IMR-90 (cell line): ENCODE data around the gene MFNG. TPM values are rescaled to one million over a fixed set of nuclear protein-coding genes. Genes with fewer than 3 reads are reported as not detected.

Experiments
- ATAC-seq: fragments of 200-7000 bp; cut with Tn5 transposase; 2 replicates; pipeline ENCODE4 v1.9.1; 2020; ENCODE audit warnings: low read depth, mild to moderate bottlenecking, moderate library complexity
- BruUV-seq: library from RNA; stranded (reverse); fragments of 400-500 nt; replicated peaks from 2 replicates; lab custom pipeline; 2021; lab: Mats Ljungman, UMichigan
- CTCF ChIA-PET: fragments of 300-600 bp; formaldehyde crosslinking; extraction: SDS; loops from one replicate; lab custom pipeline; 2021; ENCODE audit warnings: antibody characterized with exemption; lab: Yijun Ruan, JAX
- POLR2A ChIA-PET: fragments of 300-600 bp; sonication (Branson Sonifier 250); formaldehyde crosslinking; loops from one replicate; lab custom pipeline; 2022; ENCODE audit warnings: antibody characterized with exemption; ENCODE audit not compliant: unreplicated experiment; lab: Charles Lee
- DNase-seq: peaks from one replicate; pipeline ENCODE4 v3.0.0; 2013
- H2AFZ ChIP-seq: replicated peaks from 2 replicates; pipeline ENCODE3; 2013; ENCODE audit warnings: low read length, mild to moderate bottlenecking; ENCODE audit not compliant: poor library complexity
- H2AK5ac ChIP-seq: 2 replicates; pipeline ENCODE4 v1.6.1; 2013; ENCODE audit warnings: low read depth, low read length, inconsistent platforms
- H2AK9ac ChIP-seq: replicated peaks from 2 replicates; pipeline ENCODE3; 2013; ENCODE audit warnings: mild to moderate bottlenecking, low read depth, low read length, moderate library complexity; ENCODE audit not compliant: poor library complexity
- H2BK120ac ChIP-seq: 2 replicates; pipeline ENCODE4 v1.6.1; 2013; ENCODE audit warnings: low read depth, low read length, inconsistent platforms
- H2BK15ac ChIP-seq: 3 replicates; pipeline ENCODE4 v1.6.1; 2013; ENCODE audit warnings: low read depth, low read length, inconsistent platforms
- H2BK20ac ChIP-seq: 2 replicates; pipeline ENCODE4 v1.6.1; 2013; ENCODE audit warnings: low read depth, mild to moderate bottlenecking, inconsistent platforms, low read length, moderate library complexity
- H2BK5ac ChIP-seq: 2 replicates; pipeline ENCODE4 v1.6.1; 2013; ENCODE audit warnings: mild to moderate bottlenecking, low read depth, low read length, inconsistent platforms; ENCODE audit not compliant: poor library complexity, severe bottlenecking
- H3K14ac ChIP-seq: replicated peaks from 2 replicates; pipeline ENCODE4 v1.6.1; 2013; ENCODE audit warnings: low read depth, low read length, inconsistent platforms
- H3K18ac ChIP-seq: 2 replicates; pipeline ENCODE4 v1.6.1; 2013; ENCODE audit warnings: low read depth, low read length, control low read depth
- H3K23ac ChIP-seq: 2 replicates; pipeline ENCODE4 v1.6.1; 2013; ENCODE audit warnings: low read depth, low read length, inconsistent platforms
- H3K27ac ChIP-seq: 2 replicates; pipeline ENCODE4 v1.5.1; 2013; ENCODE audit warnings: mild to moderate bottlenecking, control low read depth, low read length; ENCODE audit not compliant: insufficient read depth
- H3K27me3 ChIP-seq: 2 replicates; pipeline ENCODE4 v1.6.1; 2013; ENCODE audit warnings: low read length; ENCODE audit not compliant: control insufficient read depth, insufficient read depth
- H3K36me3 ChIP-seq: 2 replicates; pipeline ENCODE4 v1.6.1; 2013; ENCODE audit warnings: low read length, mixed read lengths; ENCODE audit not compliant: control insufficient read depth, insufficient read depth
- H3K4ac ChIP-seq: 2 replicates; pipeline ENCODE4 v1.6.1; 2013; ENCODE audit warnings: low read depth, low read length, inconsistent platforms
- H3K4me1 ChIP-seq: 2 replicates; pipeline ENCODE4 v1.6.1; 2013; ENCODE audit warnings: low read length, mixed read lengths; ENCODE audit not compliant: control insufficient read depth, insufficient read depth
- H3K4me2 ChIP-seq: 2 replicates; pipeline ENCODE4 v1.6.1; 2013; ENCODE audit warnings: low read depth, mild to moderate bottlenecking, control low read depth, low read length, moderate library complexity
- H3K4me3 ChIP-seq: 2 replicates; pipeline ENCODE4 v1.5.1; 2013; ENCODE audit warnings: low read depth, mild to moderate bottlenecking, control low read depth, low read length, moderate library complexity; ENCODE audit not compliant: insufficient read depth
- H3K56ac ChIP-seq: 2 replicates; pipeline ENCODE4 v1.6.1; 2013; ENCODE audit warnings: low read length, inconsistent platforms; ENCODE audit not compliant: insufficient read depth; ENCODE audit errors: extremely low read depth
- H3K79me1 ChIP-seq, 2 experiments: 2 replicates each; pipeline ENCODE4 v1.6.1; 2013; ENCODE audit warnings: low read length in 2 of 2, inconsistent platforms in 1 of 2, low read depth in 1 of 2
- H3K9ac ChIP-seq: 2 replicates; pipeline ENCODE4 v1.6.1; 2013; ENCODE audit warnings: low read depth, low read length, control low read depth
- H3K9me1 ChIP-seq: 2 replicates; pipeline ENCODE4 v1.6.1; 2013; ENCODE audit warnings: low read length, inconsistent platforms; ENCODE audit not compliant: insufficient read depth
- H3K9me3 ChIP-seq: 2 replicates; pipeline ENCODE4 v1.6.1; 2013; ENCODE audit warnings: low read length; ENCODE audit not compliant: control insufficient read depth, insufficient read depth
- H4K20me1 ChIP-seq: 2 replicates; pipeline ENCODE4 v1.6.1; 2013; ENCODE audit warnings: low read length, inconsistent platforms; ENCODE audit not compliant: insufficient read depth
- H4K5ac ChIP-seq: 2 replicates; pipeline ENCODE4 v1.6.1; 2013; ENCODE audit warnings: mild to moderate bottlenecking, low read depth, low read length, control low read depth
- H4K8ac ChIP-seq, 2 experiments: 2 replicates each; pipeline ENCODE4 v1.6.1; 2013; ENCODE audit warnings: low read depth in 2 of 2, low read length in 2 of 2, control low read depth in 1 of 2, inconsistent platforms in 1 of 2
- H4K91ac ChIP-seq: 2 replicates; pipeline ENCODE4 v1.6.1; 2013; ENCODE audit warnings: low read depth, low read length, inconsistent platforms; ENCODE audit not compliant: insufficient read depth
- MAZ ChIP-seq: IDR thresholded peaks from 2 replicates; pipeline ENCODE4 v1.6.1; 2012; ENCODE audit warnings: low read depth, mild to moderate bottlenecking, low read length, improper control_type of control experiment, moderate library complexity, borderline replicate concordance
- WGBS, 2 experiments: methylation state at CpG; one replicate each; pipeline versions ENCODE4 v1.1.5 to v1.1.7; 2013; ENCODE audit warnings: missing lambda C conversion rate in 2 of 2; ENCODE audit not compliant: insufficient read length in 1 of 2; ENCODE audit errors: extremely low coverage in 2 of 2; 5-methylcytosine and 5-hydroxymethylcytosine counted together
- dilution Hi-C: fragments of 300-500 bp; cut with HindIII; formaldehyde crosslinking; loops from one replicate; pipeline ENCODE4 v1.14.3; 2018; ENCODE audit warnings: low sequenced_read_pairs; ENCODE audit not compliant: unreplicated experiment
- in situ Hi-C: fragments of 300-500 bp; cut with MboI; formaldehyde crosslinking; loops from 3 replicates; pipeline ENCODE4 v1.14.3; 2019; ENCODE audit warnings: low sequenced_read_pairs, inconsistent platforms, mixed read lengths
- intact Hi-C: fragments of 100-400 bp; cut with micrococcal nuclease; formaldehyde crosslinking; loops from 2 replicates; pipeline ENCODE4 v1.10.0; 2022
- polyA plus RNA-seq, 3 experiments: library from polyadenylated mRNA; depleted of rRNA; stranded (reverse); fragments of >200 nt; gene quantifications; 2 replicates each; pipeline ENCODE4 v1.2.3, GENCODE V29; 2012; ENCODE audit warnings: low replicate concordance in 1 of 3
- total RNA-seq: library from RNA; depleted of rRNA; stranded (reverse); fragments of >200 nt; gene quantifications from 2 replicates; pipeline ENCODE4 v1.2.3, GENCODE V29; 2012

MFNG gene
- total and polyA plus RNA-seq, 2 of the 4 experiments (the other 2 are of a cell fraction): 0.15 TPM; not detected in 1

GRCh38 chr22:37464181-37464580, 22.0 kb downstream of the MFNG start:
- ATAC-seq (no peak), DNase-seq (no peak)
- Histone ChIP-seq H4K20me1 (no peaks in the 10 kb centered on the region; the same call in 1 of the 2 replicates), H2BK15ac (no peak overlapping the region), H3K18ac (no peak overlapping the region), H3K4me3 (no peak overlapping the region), H2AK5ac (no peak overlapping the region), H2BK20ac (no peak overlapping the region), H3K9ac (no peak overlapping the region), H4K91ac (no peak overlapping the region), H2AFZ (no peak overlapping the region), H4K5ac (no peak overlapping the region), H3K4ac (no peak overlapping the region), H2BK120ac (no peak overlapping the region), H3K4me2 (no peak overlapping the region), H3K14ac (no peak overlapping the region), H3K56ac (no peak overlapping the region), H4K8ac (no peak overlapping the region), H3K27me3 (peaks cover 38% of the 10 kb centered on the region), H3K4me1 (no peaks in the 10 kb centered on the region), H3K79me1 (no peaks in the 10 kb centered on the region), H3K9me3 (no peaks in the 10 kb centered on the region), H3K9me1 (no peaks in the 10 kb centered on the region), H2AK9ac (no peak overlapping the region), H3K23ac (no peak overlapping the region), H3K27ac (no peak overlapping the region), H3K36me3 (no peaks in the 10 kb centered on the region), H2BK5ac (no peak overlapping the region)
- intact Hi-C loops (no loop called here), dilution Hi-C loops (no loop called here), in situ Hi-C loops (loop anchor here (10.0 kb wide), 1 partner anchor 289 kb away; no protein-coding TSS in a partner anchor)
- ChIA-PET CTCF (no interaction called here), POLR2A (no interaction called here)
- TF ChIP-seq MAZ: no peak
- no TSS peak for BruUV-seq
- WGBS, 2 experiments: no CpG with 5 or more reads among the region's 4 CpGs
